Testis (tissue), 2 donors: ENCODE measurements around the gene SLC35E1.

Experiments used
- POLR2A ChIP-seq: fragments of 450-650 bp; IDR thresholded peaks from one replicate; pipeline ENCODE4 v1.6.1; 2017; ENCODE audit warnings: antibody characterized with exemption, mild to moderate bottlenecking, moderate library complexity
- TF ChIP-seq, protein P1 (sequence below), 3 experiments: fragments of 450-650 bp in 2 of 3; fragments of 200-600 bp in 1 of 3; sonication (generic) in 1 of 3; IDR thresholded peaks; one replicate each; pipeline ENCODE4 v1.5.1; 2016 to 2019; ENCODE audit warnings: antibody characterized with exemption in 3 of 3, mild to moderate bottlenecking in 2 of 3, moderate library complexity in 1 of 3

- TF ChIP-seq, protein P1, sequence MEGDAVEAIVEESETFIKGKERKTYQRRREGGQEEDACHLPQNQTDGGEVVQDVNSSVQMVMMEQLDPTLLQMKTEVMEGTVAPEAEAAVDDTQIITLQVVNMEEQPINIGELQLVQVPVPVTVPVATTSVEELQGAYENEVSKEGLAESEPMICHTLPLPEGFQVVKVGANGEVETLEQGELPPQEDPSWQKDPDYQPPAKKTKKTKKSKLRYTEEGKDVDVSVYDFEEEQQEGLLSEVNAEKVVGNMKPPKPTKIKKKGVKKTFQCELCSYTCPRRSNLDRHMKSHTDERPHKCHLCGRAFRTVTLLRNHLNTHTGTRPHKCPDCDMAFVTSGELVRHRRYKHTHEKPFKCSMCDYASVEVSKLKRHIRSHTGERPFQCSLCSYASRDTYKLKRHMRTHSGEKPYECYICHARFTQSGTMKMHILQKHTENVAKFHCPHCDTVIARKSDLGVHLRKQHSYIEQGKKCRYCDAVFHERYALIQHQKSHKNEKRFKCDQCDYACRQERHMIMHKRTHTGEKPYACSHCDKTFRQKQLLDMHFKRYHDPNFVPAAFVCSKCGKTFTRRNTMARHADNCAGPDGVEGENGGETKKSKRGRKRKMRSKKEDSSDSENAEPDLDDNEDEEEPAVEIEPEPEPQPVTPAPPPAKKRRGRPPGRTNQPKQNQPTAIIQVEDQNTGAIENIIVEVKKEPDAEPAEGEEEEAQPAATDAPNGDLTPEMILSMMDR (IDR thresholded peaks at IDR 0.05), result no peak
- no peak for TF ChIP-seq POLR2A
Observed at GRCh38 chr19:16514383-16515019, 57.7 kb downstream of the SLC35E1 start.
